NCI-H526 treated with DMSO at 0.1 percent for 48 hours (cell line): ENCODE results near the gene ARID3C.
"Not testable (repeated sequence)": the region's sequence is repeated elsewhere in the genome, so short reads cannot be mapped to it uniquely, and the experiment has no call there.

Experiments used
- DNase-seq: peaks from one replicate; lab custom pipeline; 2025; lab: John Stamatoyannopoulos, UW

ARID3C gene

DNA sequence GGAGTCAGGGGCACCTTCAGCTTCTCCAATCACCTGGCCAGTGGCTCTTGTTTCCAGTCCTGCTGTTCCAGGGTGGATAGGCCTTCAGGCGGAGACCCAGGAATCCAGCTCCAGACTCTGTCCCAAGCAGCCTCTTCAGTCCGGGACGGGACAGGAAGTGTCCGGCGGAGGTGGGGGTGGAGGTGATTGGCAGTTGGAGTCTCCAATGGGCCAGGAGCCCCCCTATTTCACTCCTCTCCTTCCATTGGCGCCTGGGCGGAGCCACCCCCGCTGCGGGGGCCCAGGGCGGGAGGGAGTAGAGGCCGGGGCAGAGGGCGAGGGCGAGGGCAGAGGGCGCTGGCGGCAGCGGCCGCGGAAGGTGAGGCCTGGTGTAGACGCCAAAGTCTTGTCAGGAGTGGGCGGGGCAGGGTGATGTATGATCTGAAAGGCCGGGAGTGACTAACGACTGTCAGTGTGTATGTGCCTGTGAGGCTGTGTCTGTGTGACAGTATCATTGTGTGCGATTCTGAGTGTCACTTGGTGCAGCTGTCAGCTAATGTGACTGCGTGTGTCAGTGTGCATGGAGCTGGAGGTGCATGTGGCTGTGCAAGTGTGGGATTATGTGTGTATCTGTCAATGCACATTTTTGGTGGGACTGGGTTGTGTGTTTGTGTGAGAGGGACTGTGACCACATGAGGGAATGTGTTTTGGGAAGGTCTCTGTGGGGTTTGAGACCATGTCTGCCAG lies 23.2 kb upstream of the ARID3C start, which contains the start of gene IL11RA:
TSS of gene IL11RA (plus strand) at position 310 of the 726 bp plus-strand sequence. CDS start 3,033 bp downstream, outside the sequence.
- DNase-seq, result no peak

DNA sequence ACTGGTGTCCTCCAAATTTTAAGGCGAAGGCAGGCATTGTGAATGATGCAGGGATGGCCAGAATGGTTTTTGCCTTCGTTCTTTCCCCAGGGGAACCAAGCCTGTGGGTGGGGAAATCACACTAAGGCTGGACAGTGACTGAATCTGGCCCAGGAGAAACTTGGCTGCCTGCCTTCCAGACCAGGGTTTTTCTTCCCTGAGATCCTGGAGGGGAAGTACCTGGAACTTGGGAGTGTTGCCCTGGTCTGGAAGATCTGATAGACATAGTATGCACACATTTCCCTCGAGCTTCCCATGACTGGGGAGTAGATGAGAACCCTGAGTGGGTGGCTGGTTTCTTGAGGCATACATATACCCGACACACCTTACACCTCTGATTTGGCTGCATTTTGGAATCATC lies 22.5 kb upstream of the ARID3C start:
- no peak for DNase-seq

DNA sequence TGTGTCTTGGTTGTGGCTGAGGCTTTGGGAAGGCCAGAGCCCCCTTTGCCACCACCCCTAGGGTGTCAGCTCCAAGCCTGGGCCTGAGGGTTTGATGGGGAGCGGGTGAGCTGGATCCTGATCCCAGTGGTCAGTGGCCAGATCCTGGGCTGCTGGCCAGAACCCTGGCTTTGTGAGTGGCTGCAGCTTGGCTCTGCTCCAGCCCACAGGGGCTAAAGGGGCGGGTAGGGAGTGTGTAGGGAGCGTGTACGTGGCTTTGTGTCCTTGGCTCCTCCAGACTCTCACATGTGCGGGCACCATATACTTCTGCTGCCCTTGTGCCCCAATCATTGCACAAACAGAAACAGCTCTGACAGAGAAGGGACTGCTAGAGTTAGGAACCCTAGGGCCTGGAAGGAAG lies 21.9 kb upstream of the ARID3C start:
- DNase-seq, result no peak

DNA sequence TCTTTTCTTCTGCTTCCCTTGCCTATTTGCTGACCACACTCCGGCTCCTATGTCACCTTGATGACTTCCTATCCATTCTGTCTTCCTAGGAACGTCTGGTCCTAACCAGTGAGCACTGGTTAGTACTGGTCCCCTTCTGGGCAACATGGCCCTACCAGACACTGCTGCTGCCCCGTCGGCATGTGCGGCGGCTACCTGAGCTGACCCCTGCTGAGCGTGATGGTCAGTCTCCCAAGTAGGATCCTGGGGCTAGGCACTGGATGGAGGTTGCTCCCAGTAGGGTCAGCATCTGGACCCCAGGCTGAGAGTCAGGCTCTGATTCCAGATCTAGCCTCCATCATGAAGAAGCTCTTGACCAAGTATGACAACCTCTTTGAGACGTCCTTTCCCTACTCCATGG lies 19.8 kb upstream of the ARID3C start:
- no peak for DNase-seq

DNA sequence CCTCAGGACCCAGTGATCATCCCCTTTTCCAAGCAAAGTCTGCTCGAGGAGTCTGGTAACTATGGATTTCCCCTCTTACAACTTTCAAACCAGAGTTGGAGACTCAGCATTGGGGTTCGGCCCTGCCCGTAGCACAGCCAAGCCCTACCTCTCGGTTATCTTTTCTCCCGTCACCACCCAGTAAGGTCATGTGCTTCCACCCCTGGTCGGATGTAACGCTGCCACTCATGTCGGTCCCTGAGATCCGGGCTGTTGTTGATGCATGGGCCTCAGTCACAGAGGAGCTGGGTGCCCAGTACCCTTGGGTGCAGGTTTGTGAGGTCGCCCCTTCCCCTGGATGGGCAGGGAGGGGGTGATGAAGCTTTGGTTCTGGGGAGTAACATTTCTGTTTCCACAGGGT lies 18.8 kb upstream of the ARID3C start:
- no peak for DNase-seq

DNA sequence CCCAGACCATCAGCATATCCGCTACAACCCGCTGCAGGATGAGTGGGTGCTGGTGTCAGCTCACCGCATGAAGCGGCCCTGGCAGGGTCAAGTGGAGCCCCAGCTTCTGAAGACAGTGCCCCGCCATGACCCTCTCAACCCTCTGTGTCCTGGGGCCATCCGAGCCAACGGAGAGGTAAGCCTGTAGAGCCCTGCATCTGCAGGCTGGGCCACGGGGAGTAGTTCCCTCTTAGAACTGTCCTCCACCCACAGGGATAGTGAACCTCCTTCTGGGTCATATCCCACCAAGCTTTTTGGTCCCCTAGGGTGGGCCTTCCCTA lies 18.2 kb upstream of the ARID3C start:
- DNase-seq, result no peak

DNA sequence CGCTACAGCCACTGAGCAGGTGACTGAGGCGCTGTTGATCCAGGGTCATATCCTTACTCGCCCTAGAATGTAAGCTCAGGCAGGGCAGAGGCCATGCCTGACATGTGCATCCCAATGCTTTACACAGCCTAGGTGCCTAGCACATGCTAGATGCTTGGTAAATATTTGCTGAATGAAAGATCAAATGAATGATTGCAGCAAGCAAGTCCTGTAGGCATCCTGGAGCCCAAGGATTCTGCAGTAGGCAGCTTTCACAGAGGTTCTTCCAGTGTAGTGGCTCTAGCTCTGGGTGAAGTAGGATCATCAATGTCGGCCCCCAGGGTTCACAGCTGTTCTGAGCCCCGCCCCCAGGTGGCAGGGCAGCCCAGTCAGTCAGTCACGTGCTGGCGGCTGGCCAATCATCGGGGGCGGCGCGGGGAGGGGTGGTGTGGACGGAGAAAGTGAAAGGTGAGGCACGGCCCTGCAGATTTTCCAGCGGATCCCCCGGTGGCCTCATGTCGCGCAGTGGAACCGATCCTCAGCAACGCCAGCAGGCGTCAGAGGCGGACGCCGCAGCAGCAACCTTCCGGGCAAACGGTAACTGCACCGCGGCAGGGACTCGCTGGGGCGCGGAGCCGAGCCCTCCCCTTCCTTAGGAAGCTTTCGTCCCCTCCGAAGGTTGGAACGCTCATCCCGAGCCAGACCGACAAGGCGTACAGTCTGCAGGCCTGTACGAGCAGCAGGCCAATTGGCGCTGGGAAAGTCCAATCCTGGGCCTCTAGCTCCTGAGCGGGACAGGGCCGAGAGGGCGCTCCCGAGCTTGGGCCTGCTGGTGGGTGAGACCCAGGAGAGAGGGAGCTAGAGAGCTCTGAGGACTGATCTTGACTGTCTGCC lies 17.6 kb upstream of the ARID3C start, which contains the start of gene GALT:
TSS of gene GALT (plus strand) at position 465 of the 873 bp plus-strand sequence. CDS start at position 495, 30 bp downstream.
- peak; percentile 80 for DNase-seq

DNA sequence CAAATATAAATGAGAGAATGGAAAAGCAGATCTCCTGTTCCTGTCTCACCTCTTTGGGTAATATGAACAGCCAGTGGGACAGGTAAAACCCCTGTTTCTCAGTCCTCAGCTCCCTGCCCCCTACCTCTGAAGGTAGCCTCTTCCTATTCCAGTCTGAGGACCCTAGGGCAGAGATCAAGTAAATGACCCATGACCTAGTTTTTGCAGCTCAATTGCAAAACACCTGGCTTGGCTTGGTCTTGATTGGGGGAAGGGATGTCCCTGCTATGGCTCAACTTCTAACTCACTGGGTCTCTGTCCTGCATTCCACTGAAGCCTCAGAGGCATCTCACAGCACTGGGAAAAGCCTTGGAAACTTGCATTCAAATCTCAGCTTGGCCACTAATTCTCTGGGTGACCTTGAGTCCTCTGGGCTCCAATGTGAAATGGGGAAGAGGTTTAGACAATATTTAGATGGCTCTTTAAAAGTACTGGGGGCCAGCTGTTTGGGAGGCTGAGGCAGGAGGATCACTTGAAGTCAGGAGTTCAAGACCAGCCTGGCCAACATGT lies 16.0 kb upstream of the ARID3C start:
- DNase-seq, result no peak

DNA sequence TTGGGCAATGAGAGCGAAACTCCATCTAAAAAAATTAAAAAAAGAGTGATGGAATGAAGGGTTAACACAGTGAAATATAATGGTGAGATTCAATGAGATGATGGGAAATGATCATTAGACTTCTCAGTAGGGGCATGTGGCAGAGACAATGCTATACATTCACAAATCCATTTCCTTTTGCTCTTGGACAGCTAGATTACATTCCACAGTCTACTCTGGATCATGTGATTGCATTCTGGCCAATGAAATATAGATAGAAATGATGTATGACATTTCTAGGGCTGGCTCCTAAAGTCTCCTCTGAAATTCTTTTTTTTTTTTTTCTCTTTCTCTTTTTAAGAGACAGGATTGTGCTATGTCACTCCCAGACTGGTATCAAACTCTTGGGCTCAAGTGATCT lies 13.8 kb upstream of the ARID3C start:
- DNase-seq, result no peak

DNA sequence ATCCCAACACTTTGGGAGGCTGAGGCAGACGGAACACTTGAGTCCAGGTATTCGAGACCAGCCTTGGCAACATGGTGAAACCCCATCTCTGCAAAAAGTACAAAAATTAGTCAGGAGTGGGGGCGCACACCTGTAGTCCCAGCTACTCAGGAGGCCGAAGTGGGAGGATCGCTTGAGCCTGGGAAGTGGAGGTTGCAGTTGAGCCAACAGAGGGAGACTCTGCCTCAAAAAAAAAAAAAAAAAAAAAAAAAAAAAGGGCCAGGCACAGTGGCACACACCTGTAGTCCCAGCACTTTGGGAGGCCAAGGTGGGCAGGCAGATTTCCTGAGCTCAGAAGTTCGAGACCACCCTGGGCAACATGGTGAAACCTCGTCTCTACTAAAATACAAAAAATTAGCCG lies 10.5 kb upstream of the ARID3C start:
- not testable (repeated sequence) for DNase-seq

DNA sequence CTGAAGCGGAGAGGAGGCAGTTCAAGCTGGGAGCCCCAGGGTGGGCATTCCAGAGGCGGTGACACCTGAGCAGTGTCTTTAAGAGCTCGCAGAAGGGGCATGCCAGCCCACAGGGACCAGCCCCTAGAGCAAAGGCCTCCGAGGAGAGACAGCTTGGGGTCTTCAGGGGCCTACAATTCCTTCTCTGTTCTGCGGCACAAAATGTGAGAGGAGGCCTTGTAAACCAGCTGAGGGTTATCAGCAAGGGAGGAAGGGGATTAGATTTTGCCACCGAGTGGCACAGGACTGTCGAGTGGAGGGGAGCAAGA lies 9.2 kb upstream of the ARID3C start:
- DNase-seq, result no peak

DNA sequence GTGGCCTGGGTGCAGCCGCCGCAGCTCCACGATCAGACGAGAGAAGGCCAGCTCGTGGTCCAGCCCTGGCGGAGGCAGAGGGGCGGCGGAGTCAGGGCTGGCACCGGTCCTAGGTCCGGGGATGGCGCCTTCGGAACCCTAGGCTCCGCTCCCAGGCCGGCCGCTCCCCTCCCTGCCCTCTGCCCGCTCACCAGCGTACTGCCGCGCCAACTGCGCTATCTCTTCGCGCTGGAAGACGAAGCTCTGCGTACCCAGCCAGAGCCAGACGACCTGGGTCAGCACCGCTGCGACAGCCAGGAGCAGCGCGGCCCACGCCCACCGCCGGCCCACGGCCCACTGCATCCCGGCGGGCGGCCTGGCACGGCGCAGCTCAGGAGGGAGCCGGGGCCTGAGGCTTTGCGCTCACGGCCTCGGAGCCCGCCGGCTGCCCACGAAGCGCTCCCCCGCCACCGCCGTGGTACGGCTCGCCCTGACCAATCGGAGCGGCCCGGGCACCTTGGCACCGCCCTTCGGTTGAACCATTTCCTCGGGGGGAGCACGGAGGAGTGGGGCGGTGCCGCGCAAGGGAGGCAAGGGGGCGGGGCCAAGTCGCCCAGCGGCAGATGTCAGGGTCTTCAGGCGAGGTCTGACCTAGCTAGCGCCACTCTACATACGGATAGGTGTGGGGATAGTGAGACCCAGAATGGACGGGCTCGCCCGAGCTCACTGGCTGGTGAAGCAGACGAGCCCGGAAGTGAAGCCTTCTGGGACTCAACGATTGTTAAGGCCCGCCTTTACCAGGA lies 8.7 kb upstream of the ARID3C start, which contains the start of gene SIGMAR1:
TSS of gene SIGMAR1 (minus strand) at position 432 of the 782 bp plus-strand sequence. CDS start at position 342, 90 bp downstream.
- peak; percentile 83 for DNase-seq

DNA sequence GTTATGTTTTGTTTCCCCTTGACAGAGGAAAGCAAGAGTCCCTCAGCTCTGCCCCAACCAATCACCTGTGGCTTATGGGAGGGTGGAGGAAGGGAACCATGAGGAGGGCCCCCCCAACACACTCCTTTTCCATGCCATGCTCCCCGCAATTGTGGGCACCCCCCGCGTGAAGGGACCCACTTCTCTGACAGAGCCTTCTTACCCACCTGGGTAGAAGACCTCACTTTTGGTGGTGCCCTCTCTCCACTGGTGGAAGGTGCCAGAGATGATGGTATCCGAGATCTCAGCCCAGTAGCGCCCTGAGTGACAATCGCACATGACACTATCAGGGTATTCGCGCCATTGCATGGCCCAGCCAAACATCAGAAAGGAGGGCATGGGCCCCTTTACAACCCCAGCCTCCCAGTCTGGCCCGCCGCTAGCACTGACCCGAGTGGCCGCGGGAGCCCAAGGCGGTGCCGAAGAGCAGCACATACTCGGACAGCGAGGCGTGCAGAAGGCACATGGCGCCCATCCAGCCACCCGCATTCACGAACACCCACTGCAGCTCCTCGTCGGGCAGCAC lies 8.0 kb upstream of the ARID3C start:
- DNase-seq, result no peak

DNA sequence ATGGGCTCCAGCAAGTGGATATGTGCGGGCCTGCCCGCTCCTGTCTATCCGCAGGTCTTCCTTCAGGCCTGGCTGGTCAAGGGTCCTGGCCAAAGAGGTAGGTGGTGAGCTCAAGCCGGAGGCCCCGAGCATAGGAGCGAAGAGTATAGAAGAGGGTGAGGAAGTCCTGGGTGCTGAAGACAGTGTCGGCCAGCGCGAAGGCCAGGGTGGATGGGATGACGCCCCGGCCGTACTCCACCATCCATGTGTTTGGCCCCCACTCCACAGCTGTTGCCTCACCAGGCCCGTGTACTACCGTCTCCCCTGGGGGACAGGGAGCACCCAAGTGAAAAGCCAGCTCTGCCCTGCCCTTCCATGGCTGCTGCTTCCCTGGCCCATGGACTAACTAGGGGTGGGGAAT lies 6.7 kb upstream of the ARID3C start:
- no peak for DNase-seq

DNA sequence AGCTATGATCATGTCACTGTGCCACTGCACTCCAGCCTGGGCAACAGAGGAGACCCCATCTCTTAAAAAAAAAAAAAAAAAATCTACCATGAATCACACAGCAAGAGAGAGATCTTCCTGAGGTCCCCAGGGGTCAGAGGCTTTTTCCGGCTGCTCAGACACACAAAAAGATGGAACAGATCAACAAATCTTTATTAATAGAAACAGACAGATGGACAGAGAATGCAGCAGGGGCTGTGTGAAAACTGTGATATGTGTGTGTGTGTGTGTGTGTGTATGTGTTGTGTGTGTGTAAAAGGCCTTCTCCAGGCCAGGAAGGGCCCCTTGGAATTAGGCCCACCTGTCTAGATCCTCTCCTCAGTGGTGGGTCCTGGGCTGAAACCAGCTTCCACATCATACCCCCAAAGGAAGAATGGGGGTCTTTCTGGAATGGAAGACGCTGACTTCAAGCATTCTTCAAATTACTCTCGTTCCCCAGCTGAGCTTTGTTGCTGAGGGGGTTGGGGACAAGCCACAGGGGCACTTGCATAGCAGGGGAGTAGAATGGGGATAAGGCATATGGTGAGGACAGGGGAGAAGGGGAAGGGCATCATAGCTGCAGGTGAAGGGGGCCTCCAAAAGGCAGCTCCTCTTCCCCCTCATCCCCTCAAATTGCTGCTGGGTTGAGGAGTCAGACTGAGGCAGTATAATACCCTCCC lies 5.8 kb upstream of the ARID3C start:
- no peak for DNase-seq

DNA sequence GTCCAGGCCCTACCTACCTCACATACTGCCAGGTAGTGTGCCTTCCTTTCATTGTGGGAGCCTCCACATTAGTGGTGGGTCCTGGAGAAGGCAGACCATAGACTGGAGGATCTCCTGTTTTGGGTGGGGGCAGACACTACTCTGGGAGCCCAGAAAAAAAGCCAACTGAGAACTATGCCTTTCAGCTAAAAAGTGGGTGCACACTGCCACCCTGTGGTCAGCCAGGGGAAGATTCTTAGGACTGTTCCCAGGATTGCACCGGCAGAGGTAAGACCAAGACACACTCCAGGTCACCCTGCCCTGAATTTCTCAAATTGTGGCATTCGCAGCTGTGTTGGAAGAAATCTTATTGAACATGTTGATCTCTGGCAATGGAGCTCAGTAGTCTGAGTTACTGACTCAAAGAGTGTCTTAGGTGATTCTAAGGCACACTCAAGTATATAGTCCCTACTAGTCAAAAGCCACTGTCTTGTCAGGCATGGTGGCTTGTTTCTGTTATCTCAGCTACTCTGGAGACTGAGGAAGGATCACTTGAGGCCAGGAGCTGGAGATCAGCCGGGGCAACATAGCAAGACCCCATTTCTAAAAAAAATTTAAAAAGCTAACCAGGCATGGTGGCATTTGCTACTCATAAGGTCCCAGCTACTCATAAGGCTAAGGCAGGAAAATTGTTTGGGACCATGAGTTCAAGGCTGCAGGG lies 5.1 kb upstream of the ARID3C start:
- peak; percentile 49 for DNase-seq

DNA sequence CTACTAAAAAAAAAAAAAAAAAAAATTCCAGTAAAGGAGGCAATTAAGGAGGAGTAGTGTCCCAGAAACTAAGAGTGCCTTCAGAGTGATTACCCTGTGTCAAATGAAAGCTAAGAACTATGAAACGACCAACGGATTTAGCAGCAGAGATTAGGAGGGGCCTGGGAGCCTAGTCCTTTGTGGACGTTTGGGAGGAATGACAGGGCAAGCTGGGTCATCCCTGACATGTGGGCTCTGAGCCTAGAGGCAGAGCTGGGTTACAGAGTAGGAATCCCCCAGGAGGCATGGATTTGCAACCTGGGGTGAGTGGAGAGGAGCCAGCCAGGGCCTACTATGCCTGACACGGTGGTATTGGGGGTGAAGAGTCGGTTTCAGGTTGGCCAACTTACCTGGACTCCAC lies 4.3 kb upstream of the ARID3C start:
- no peak for DNase-seq

DNA sequence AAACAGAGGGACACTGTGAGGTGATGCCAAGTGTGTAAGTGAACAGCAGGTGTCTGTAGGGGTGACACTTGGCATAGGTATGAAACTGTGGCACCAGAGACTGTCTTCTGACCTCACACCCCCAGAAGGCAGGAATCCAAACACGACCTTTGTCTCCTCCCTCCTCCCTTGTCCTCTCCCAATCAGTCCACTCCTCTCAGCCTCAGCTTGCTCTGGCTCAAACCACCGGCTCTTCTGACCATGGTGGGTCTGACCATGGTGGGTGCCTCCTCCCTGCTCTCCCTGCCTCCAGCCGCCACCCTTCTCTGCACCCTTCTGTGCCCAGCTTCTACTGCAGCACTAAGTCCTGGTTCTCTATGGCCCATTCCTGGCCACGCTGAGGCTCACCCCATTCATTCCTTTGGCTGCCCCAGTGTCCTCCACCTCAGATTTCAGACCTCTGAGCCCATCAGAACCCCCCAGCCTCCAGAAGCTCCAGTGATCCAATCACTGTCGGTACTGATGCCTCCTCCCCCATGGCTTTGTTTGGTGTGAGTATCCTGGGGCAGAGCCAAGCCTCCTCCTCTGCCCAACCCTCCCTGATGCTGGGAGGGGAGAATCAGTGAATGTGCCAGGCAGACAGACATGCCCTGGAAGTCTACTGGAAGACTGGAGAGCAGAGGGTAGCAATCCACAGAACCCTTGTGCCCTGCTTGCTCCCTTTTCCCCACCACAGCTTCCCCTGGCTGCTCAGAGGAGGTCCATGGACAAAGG lies 1.7 kb upstream of the ARID3C start:
- no peak for DNase-seq

DNA sequence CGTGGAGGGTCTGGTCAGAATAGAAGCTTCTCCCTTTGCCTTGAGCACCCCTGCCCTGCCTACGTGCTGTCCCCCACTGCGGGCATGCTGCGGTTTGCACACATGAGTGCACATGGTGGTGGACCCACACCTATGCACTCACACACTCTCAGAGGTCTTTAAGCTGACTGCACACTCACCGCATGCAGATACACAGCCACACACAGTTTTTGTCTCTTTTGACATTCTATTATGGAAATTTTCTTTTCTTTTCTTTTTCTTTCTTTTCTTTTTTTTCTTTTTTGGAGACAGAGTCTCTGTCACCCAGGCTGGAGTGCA lies 584 bp upstream of the ARID3C start:
- no peak for DNase-seq
